ENCODE measurements around the gene SLC4A4.

SLC4A4 gene

DNA sequence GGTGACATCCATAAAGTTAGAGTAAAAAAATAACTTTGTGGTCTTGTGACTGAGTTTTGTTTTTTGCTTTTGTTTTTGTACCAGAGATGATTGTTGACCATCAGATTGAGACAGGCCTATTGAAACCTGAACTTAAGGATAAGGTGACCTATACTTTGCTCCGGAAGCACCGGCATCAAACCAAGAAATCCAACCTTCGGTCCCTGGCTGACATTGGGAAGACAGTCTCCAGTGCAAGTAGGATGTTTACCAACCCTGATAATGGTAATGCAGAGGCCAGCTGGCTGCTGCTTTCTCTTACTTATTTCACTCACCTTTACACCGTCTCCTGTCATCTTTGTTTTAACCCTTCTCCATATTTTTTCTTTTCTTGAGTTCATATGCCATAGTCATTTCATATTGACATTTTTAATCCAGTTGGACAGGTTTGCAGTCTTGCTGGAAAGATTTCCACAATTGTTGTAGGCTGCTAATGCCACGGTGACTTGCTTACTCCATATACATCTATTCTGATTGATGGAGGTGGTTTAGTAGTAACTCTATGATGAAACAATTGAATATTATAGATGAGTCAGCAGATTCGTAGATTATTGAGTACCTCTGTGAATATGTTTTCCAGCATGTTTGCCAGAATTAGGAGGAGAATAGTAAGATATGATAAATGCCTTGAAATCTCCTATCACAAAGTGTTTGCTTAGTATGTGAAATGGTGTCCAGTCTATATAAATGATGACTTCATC is 18.3 kb downstream of the SLC4A4 start:
- in situ Hi-C loops (cut with HindIII; ENCODE audit: low sequenced_read_pairs): no loop called here

- in situ Hi-C loops (cut with HindIII; ENCODE audit: low sequenced_read_pairs): no loop called here
Observed at GRCh38 chr4:71360844-71361243, 22.0 kb downstream of the SLC4A4 start.

- in situ Hi-C loops (cut with HindIII; ENCODE audit: low sequenced_read_pairs): no loop called here
Observed at GRCh38 chr4:71361476-71361875, 22.7 kb downstream of the SLC4A4 start.

- in situ Hi-C loops (cut with HindIII; ENCODE audit: low sequenced_read_pairs): no loop called here
Observed at GRCh38 chr4:71366766-71367165, 27.9 kb downstream of the SLC4A4 start.

GRCh38 chr4:71367546-71367945 is 28.7 kb downstream of the SLC4A4 start:
- in situ Hi-C loops (cut with HindIII; ENCODE audit: low sequenced_read_pairs): no loop called here

DNA sequence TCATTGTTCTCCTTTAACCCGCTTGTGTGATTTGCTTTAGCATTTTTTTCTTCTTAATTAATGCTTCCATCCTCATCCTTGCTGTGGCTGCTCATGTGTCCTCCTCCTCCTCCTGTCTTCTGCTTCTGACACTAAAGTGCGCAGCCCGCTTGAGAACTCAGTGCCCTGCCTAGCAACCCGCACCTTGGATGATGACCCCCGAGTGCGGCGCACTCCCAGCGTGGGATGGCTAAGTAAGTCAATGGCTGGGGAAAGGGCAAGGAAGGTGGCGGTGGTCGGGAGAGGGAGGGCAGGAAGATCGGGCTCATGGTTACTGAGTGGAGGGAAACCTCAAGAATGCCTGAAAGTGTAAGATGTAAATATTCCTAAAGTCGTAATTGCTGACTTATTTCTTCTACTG is 30.1 kb downstream of the SLC4A4 start:
- in situ Hi-C loops (cut with HindIII; ENCODE audit: low sequenced_read_pairs): no loop called here

- in situ Hi-C loops (cut with HindIII; ENCODE audit: low sequenced_read_pairs): no loop called here
Observed at GRCh38 chr4:71369536-71369935, 30.7 kb downstream of the SLC4A4 start.

- in situ Hi-C loops (cut with HindIII; ENCODE audit: low sequenced_read_pairs): no loop called here
Observed at GRCh38 chr4:71375494-71375893, 36.7 kb downstream of the SLC4A4 start.

- in situ Hi-C loops (cut with HindIII; ENCODE audit: low sequenced_read_pairs): no loop called here
Observed at GRCh38 chr4:71377561-71377960, 38.7 kb downstream of the SLC4A4 start.

GRCh38 chr4:71379126-71379525 is 40.3 kb downstream of the SLC4A4 start:
- in situ Hi-C loops (cut with HindIII; ENCODE audit: low sequenced_read_pairs): no loop called here

- in situ Hi-C loops (cut with HindIII; ENCODE audit: low sequenced_read_pairs): no loop called here
Observed at GRCh38 chr4:71380788-71381187, 42.0 kb downstream of the SLC4A4 start.

DNA sequence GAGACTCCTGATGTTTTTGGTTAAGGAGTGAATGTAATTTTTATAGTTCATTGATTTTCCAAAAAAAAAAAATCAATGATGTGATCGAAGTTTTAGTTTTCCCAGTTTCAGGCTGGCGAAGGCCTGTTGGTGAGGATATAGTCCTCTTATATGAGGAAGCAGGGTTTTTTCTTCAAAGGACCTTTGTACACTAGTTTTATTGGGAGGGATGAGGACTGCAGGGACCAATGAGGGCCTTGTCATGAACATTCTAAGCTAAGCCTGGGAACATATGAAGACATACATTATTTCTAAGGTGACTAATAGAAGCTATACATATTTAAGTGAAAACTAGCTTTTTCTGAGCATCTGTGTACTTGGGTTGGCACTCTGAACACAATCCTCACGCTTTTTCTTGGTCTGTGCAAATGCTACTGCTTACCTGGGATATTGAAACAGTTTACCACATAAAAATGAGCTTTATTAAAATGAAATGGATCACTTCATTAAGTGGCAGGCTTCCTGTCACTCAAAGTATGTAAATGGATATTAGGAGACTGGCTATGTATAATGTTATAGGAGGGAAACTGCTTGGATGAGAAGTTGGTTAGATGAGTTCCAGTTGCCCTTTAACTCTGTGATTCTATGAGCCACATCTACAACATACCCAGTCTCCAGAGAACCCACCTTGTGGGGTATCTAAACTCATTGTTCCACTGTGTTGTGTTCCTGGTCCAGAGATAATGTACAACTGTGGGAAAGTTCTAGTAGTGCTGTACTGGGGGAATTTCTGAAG is 43.5 kb downstream of the SLC4A4 start:
- in situ Hi-C loops (cut with HindIII; ENCODE audit: low sequenced_read_pairs): no loop called here

DNA sequence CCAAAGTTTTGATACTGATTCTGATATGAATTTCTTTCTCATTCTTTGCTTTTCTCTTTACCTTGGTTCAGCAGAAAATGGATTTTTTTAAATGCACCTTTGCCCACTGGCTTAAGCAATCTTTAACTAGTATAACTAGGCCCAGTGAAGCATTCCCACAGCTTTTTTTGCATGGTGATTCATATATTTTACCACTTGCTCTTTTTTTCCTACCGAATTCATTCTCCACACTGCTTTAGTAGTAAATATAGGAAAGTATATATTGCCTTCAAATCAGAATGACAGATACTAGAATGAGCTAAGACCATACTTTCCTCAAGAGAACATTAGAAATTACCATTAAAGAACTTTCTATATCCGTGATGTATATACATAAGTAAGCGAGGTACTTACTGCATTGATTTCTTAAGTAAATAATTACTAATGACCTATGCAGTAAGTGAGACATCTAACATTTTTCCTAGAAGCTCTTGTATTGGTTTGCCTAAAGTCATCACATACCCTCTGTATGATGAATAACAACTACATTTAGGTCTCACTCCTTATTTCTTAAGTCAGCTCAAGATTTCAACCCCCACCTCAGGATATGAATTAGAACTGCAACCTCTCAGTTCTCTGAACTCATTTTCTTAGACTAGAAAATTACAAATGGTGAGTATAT is 44.2 kb downstream of the SLC4A4 start:
- in situ Hi-C loops (cut with HindIII; ENCODE audit: low sequenced_read_pairs): no loop called here

- in situ Hi-C loops (cut with HindIII; ENCODE audit: low sequenced_read_pairs): no loop called here
Observed at GRCh38 chr4:71383984-71384383, 45.2 kb downstream of the SLC4A4 start.

- in situ Hi-C loops (cut with HindIII; ENCODE audit: low sequenced_read_pairs): no loop called here
Observed at GRCh38 chr4:71389149-71389827, 50.5 kb downstream of the SLC4A4 start.

DNA sequence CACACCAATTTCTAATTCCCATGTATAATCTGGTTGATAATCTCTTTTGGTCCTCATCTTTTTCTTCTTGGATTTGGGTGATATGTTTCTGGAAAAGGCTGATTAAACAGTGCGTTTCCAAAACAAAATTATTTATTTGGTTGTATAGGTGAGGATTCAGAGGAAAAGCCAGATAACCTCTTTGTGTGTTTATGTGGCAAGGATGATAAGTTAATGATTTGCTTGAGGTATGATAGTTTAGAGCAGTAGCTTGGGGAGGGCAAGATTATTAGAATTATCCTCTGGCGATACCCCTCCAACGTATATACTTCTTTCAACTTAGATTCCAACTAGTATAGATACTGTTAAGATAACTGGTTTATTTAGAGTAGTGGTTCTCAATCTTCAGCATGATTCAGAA is 53.3 kb downstream of the SLC4A4 start:
- in situ Hi-C loops (cut with HindIII; ENCODE audit: low sequenced_read_pairs): no loop called here

DNA sequence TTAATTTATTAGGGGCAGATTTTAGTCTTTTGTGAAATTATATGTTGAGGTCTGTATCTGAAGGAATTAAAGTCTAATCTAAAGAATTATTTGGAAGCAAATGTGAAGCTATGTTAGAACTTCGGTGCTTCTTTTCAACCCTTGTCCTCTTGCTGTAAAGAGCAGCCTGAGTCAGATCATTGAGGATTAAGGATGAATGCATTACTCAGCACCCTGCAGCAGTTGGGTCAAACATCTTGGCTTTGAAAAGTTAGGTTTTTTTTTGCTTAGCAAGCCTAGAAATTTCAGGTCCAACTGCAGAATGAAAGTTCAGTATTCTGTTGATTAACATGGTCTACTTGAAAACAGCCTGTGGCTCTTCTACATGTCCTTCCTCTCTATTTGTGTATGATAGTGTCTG is 57.6 kb downstream of the SLC4A4 start:
- in situ Hi-C loops (cut with HindIII; ENCODE audit: low sequenced_read_pairs): no loop called here

- in situ Hi-C loops (cut with HindIII; ENCODE audit: low sequenced_read_pairs): no loop called here
Observed at GRCh38 chr4:71400810-71401209, 62.0 kb downstream of the SLC4A4 start.

- in situ Hi-C loops (cut with HindIII; ENCODE audit: low sequenced_read_pairs): no loop called here
Observed at GRCh38 chr4:71402616-71403015, 63.8 kb downstream of the SLC4A4 start.

- in situ Hi-C loops (cut with HindIII; ENCODE audit: low sequenced_read_pairs): no loop called here
Observed at GRCh38 chr4:71404049-71404448, 65.2 kb downstream of the SLC4A4 start.

- in situ Hi-C loops (cut with HindIII; ENCODE audit: low sequenced_read_pairs): no loop called here
Observed at GRCh38 chr4:71405791-71406190, 67.0 kb downstream of the SLC4A4 start.
